HG03432 (cell line): ENCODE measurements around the gene SLC13A2.
A peak's percentile ranks its signal among the peaks of the same experiment; 100 is the strongest.

ENCODE experiments used
- ATAC-seq: cut with Tn5 transposase; IDR thresholded peaks from one replicate; pipeline ENCODE4 v1.9.1; 2021; ENCODE audit warnings: mild to moderate bottlenecking, moderate library complexity; ENCODE audit not compliant: unreplicated experiment

SLC13A2 gene

DNA sequence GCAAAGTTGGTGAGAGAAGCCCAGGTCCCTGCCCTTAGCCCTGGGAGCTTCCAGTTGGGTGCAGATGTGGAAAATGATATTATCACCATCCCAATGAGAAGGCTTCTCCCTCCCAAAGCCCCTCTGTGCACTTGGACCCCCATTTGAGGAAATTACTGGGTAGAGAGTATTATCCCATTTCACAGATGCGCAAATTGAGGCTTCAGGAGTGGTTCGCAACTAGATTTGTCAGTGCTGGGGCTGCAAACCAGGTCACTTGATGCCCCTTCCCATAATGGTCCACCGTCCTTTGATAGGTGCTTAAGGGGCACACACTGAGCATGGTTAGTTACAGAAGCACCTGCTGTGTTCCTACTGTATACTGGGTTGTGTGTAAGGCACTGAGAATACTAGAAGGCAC lies 18.4 kb downstream of the SLC13A2 start:
- no peak for ATAC-seq

DNA sequence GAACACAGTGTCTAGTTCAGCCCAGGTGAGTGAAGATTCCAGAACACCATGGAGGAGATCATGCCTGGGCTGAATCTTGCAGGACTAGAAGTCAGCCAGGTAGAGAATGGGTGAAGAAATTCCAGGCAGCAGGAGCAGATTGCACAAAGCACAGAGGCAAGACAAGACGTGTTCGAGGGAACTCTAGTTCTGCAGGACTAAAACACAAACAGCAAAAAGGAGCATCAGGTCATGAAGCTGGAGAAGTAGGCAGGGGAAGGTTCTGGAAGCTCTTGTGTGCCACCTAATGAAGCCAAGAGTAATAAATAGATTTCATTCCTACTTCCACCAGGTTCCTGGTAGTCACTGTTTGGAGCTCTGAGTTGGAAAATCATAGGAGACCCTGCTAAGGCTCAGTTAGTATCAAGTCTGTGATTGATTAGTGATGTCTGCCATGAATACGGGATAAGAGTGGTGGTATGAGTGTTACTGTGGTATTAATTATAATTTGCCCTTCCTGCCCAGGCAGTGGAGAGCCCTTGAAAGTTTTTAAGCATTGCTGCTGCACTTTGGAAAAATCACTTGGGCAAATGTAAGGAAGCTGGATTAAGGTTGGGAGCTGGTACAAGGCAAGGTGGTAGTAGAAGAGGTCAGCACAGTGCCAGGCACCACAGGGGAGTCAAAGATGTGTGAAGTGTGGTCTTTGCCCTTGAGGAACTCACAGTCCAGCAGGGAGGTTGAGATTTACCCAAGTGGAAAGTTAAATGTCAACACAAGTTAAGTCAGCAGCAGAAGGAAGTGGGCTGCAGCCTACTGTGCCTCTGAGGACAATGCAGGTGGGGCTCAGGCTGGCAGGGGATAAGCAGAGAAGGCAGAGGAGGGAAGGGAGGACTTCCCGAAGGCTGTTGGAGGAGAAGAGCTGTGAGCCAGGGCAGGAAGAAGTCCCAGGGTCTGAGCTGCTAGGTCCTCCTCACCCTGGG lies 19.2 kb downstream of the SLC13A2 start:
- ATAC-seq = no peak

DNA sequence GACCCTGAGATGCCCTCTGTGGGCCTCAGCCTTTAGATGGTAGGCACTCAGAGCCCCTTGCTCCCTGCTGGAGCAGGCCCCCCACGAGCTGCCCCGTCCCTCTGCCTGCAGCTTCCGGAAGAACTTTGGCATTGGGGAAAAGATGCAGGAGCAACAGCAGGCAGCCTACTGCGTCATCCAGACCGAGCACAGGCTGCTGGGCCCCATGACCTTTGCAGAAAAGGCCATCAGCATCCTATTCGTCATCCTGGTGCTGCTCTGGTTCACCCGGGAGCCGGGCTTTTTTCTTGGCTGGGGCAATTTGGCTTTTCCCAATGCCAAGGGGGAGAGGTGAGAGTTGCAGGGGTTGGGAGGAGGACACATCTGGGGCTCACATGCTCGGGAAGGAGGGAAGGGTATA lies 20.0 kb downstream of the SLC13A2 start:
- ATAC-seq = no peak

DNA sequence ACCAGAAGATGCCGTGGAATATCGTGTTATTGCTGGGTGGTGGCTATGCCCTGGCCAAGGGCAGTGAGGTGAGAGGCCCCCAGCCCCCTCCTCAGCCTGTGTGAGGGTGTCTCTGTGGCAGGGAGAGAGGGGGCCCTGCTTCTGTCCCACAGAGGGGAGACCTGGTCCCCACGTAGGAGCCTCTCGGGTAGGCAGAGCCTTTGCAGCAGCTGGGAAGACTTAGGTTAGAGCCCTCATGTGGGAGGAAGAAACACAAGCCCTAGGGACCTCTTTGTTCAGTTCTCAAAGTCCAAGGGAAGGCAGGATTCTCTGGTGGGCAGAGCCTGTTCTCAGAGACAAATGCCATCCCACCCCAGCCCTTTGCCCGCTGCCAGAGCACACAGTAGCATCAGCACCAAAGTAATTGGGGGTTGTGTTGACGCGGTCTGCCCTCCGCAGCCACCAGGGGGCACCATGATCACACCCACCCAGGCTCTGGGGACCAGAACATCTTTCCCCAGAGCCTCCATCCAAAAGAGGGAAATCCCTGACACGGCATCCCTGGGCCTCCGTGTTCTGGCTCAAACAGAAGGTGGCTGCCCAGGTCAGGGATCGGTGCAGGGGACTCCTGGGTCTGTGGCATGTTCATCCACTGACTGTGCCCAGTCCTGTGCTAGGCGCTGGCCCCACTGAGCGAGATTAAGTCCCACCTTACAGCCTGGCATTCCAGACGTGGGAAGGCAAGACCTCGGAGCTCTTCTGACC lies 21.2 kb downstream of the SLC13A2 start:
- ATAC-seq = peak; percentile 71

DNA sequence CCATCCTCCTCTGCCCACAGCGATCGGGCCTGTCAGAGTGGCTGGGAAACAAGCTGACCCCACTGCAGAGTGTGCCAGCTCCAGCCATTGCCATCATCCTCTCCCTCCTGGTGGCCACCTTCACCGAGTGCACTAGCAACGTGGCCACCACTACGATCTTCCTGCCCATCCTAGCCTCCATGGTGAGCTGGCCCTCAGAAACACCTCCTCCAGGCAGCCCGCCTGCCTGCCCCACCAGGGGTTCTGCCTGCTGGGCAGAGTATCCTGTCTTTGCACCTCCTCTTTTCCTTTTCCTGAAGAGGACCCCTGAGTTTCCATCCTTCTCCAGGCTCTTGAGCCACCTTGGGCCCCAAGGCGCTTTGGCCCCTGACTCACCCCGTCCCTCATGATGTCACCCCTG lies 22.2 kb downstream of the SLC13A2 start:
- no peak for ATAC-seq

DNA sequence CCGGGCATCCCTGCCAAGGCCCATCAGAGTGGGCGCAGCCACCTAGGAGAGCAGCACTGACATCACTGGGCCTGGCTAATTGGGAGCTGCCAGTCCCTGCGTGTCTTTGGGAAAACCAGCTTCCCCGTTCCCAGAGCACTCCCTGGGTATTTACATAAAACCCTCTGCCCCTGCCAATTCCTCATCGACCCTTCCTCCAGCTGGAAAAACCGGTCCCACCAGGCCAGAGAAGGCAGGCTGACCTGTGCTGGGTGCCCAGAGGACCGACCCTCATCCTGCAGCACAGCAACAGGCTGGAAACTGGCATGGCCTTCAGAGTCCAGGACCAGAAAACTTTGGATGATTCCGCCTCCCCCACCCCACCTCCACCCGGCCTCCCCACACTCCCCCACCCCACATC lies 24.5 kb downstream of the SLC13A2 start:
- no peak for ATAC-seq

DNA sequence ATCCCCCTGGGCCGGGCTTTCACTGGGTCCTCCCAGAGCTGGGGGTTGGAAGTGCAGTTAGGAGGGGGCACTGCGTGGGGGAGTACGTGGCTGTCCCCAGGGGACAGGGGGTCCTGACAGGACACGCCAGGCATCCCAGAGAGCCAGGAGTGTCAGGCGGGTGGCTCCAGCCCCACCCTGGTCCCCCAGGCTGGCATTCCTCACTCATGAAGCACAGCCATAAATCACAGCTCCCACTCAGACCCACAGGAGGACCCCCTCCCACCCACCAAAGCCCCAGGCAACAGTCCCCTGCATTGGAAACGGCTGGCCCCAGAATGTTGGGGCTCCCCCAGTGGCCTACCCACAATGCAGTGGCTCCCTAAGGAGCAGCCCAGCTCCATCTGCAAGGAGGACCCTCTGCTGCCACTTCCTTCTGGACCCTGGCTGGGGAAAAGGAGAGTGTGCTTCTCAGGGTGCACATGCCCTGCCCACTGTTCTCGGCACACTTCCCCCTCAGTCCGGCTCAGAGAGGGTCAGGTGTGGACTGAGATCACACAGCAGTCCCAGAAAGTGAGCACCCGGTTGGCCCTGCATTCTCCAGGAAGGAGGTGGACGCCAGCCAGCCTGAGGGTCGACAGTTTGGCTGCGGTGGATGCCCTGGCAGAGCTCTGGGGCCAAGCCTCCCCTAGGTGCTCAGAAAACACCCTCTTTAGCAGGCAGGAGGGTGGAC lies 25.4 kb downstream of the SLC13A2 start:
- ATAC-seq = no peak

DNA sequence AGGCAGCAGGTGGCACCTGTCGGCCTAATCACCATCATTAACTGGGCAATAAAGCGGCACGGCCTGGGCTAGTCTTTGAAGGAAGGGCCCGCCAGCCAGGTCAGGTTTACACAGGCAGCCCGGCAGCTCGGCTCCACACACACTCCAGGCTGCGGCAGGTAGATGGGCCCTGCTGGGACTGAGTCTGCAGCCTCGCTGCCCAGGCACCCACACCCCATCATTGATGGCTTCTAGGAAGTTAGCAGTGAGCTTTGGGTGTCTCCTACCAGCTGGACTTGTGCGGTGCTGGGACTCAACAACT lies 25.9 kb downstream of the SLC13A2 start:
- no peak for ATAC-seq

DNA sequence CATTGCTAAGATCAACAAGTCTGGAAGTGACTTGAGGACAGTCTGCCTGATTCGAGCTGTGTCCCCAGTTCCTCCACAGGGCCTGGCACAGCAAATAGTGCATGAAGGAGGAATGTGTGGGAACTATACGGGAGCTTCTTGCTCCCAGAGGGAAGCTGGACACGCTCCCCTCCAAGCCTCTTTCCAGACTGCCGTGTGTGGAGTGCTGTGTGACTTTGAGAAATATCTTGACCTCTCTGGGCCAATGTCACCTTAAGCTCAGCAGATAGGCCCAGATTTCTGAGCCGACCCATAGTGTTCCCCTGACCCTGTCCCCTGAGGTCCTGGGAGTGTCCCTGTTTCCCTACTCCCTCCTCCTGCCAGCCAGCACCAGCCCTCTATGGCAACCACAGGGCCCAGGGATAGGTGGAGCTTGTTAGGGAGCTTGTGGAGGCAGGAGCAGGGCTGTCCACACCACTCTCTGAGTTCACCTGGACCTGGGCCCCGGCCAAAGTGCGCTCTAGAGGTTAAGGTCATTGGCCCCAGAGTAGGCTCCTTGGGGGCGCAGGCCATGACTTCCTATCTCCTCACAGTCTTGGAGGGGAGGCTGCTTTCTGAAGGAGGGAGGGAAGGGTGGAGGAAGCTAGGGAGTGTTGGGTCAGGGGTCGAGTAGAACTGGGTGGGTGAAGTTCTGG lies 26.4 kb downstream of the SLC13A2 start:
- no peak for ATAC-seq

DNA sequence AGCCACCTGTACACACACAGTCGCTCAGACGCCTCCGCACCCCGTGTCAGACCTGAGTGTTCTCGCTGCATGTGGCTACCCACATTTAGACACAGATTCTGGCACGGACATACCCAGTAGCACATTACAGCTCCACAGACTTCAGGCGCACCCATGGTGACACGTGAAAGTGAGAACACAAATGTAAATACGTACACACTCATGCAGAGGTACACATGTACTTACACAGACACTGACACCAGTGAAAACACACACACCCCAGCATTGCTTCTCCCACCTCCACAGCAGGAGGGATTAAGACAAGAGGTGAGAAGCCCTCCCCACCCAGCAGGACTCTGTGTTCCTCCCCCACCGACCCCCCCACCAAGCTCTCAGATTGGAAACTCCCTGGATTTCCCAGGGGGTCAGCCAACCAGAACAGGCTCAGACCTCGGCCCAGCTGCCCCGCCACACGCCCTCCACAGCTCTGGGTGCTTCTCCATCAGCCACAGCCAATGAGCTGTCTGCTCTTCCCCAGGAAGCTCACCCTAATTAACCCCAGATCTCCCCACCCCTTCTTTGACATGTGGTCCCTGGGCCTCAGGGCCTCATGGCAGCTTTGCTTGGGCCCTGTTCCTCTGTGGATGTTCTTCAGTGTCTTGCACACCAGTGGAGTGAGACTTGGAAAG lies 27.4 kb downstream of the SLC13A2 start:
- ATAC-seq = peak; percentile 70

DNA sequence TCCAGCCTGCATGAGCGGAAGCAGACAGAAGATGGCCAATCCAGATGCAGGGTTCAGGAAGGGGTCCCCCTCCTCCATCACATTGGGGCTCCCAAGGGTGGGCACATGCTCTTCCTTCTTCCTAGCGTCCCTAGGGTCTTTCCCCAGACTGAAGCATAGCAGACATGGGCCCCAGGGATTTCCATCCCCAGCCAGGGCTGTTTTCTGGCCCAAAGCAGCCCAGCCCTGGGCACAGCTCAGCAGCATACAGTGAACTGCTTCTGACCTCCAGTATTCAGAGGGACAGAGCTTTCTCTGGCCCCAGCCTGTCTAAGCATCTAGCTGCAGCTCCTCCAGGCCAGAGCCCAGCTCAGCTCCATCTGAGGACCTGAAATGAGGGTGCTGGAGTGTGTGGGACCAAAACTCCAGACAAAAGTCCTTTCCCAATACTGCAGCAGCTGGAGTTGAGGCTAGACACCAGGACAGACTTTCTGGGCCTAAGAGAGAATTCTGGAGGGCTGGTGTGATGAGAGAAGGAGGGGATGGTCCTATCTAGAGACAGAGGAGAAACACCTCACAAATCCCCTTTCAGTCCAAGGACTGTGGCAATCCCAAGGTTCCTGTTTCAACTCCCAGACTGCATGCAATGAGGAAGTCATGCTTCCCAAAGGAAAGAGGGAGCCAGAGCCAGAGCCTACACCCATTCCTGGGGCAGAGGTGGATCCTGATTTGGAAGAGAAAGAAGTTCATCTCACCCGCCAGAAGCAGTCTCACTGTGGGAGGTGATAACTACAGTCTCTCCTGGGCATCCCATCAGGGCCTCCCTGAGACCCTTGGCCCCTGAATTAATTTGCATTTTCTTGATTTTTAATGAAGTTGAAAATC lies 28.2 kb downstream of the SLC13A2 start:
- ATAC-seq = peak; percentile 7

DNA sequence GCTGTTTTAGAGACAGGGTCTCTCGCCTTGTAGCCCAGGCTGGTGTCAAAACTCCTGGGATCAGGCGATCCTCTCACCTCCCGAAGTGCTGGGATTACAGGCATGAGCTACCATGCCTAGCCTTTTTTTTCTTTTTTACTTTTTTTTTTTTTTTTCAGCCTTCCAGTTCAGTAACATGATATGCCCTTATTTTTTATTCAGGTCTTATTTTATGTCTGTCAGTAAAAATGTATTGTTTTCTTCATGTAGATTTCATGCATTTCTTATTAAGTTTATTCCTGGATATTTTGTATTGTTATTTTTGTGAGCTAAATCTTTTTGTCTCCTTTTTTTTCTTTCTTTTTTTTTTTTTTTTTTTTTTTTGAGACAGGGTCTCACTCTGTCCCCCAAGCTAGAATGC lies 30.0 kb downstream of the SLC13A2 start:
- ATAC-seq = no peak

DNA sequence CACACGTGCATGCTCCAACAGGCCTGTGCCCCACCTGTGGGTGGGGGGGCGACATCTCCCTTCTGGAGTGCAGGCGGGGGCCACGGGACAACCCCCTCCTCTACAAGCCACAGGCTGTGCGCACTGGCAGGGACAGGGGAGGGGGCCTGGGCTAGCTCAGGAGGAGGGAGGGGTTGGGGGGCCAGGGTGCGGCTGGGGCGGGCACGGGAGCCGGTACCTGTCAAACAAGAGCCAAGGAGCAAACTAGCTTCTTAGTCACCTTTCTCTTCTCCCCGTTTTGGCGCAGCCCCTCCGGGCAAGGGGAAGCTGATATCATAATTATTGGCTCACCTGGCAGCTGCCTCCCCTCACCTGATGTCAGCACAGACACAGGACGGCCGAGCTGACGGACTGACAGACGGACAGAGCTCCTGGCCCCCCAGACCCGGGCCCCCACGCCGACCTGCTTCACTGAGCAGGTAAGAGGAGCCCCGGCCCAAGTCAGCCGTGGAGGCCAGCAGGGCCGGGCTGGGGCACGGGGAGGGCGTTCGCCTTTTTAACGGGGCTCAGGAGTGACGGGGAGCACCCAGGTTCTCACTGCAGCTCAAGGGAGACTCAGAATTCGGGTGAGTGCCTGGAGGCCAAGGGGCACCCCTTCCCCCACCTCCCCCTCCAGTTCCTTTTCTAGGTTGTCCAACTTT lies 32.7 kb downstream of the SLC13A2 start, which contains the start of gene FOXN1:
Gene FOXN1, plus strand, starts transcription at position 363 of the 680 bp plus-strand sequence. CDS start 17,622 bp downstream, outside the sequence.
- ATAC-seq = no peak

DNA sequence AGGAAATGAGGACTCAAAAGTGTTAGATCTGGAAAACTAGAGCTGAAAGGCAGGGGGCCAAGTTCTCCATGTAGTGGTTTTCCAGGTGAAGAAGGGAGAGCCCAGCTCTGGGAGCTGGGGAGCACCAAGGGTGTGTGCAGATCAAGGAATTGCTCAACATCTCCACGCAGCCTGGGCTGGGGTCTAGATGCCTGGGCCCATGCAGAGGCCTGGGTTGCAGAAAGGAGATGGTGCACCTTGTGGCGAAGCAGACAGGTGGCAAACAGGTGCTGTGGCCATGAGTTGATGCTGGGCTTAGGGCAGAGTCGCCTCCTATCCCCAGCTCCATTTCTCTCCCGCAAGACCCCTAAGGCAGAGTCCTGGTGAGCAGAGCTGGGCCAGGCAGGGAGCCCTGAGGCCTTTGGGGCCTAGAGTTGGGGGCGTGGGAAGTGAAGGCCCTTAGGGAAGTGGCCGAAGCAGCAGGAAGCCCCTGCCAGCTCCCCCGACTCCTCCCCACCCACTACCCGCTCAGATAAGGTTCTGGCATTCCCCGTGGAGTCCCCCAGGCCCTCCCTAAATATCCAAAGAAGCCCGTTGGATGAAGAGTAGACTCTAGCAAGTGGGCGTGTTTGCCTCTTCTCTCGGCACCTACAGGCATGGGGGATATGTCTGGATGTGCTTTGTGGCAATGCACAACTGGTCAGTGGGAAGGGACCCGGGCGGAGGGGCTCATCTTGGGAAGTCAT lies 33.5 kb downstream of the SLC13A2 start:
- no peak for ATAC-seq

DNA sequence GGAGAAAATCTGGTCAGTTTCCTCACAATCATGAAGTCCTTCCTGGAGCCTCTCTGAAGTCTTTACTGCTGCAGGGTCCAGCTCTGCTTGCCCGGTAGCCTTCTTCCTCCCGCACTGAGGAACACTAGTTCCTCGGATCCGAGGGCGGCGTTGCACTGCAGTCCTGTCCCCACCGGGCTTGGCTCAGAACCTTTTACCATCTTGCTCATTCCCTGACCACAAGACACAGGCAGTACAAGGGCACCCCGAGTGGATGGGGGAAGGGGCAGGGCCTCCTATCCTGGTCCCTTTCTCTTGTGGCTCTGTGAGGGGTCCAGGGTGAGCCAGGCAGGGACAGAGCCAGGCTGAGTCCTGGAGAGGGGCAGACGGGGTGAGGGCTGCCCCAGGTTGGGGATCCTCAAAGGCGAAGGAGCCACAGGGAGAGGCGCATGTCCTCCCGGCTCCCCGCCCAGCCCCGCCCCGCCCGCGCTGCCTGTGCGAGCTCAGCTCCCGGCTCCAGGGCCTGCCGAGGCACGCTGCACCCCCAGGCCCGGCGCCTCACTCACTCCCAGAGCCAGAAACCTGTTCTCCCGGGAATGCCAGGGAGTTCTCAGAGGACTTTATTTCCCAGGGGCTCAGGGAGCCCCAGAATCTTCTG lies 34.2 kb downstream of the SLC13A2 start:
- no peak for ATAC-seq

DNA sequence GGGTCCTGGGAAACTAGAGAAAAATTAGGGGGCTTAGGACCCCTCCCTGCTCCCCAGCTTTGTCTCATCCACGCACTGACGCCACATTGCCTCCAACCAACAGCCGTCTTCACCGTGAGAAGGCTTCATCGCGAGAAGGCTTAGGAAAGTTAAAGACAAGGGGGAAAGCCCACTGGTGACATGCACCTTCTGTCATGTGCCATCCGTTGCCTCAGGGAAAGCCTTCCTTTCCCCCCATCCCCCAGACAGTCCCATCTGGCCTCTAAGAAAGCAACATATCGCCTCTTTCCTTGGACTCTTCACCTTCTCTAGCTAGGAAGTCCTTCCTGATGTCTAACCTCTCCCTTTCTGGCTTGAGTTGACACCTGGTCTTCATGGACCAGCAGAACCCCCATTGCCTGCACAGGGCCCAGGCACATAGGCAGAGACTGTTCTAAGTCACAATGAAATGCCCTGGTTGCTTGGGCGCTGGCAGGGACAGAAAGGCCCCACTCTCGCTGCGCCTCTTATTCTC lies 34.8 kb downstream of the SLC13A2 start:
- ATAC-seq = no peak

DNA sequence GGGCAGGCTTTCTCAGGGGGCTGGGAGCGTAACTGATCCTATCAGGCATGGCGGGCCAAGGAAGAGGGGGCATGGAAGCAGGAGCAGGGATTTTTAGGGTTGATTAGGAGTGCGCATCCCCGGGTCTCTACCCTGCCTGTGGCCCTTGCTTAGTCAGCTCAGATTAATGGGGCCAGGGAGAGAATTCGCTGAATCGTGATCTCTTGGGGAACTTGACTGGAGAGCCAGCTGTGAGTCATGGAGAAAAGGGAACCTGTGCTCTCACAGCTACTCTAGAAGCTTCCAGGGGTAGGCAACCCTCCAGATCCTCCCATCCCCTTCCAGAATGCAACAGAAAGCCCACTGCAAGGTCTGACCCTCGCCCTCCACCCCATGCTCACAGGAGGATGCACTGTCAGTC lies 36.3 kb downstream of the SLC13A2 start:
- no peak for ATAC-seq
